GM12878 (cell line): ENCODE results near the gene NANOG.

Experiments
- CBFB ChIP-seq: IDR thresholded peaks from 2 replicates; pipeline ENCODE4 v1.6.1; 2016; ENCODE audit warnings: antibody characterized with exemption, low read depth
- EP300 ChIP-seq, 2 experiments: fragments of 150-350 bp in 1 of 2; IDR thresholded peaks; 2 replicates each; pipeline ENCODE4 v1.6.1; 2011 to 2012; ENCODE audit warnings: low read depth in 2 of 2, low read length in 2 of 2, borderline replicate concordance in 1 of 2, improper control_type of control experiment in 1 of 2, inconsistent platforms in 1 of 2; ENCODE audit not compliant: control insufficient read depth in 1 of 2
- JUND ChIP-seq: IDR thresholded peaks from 2 replicates; pipeline ENCODE4 v1.6.1; 2012; ENCODE audit warnings: low read depth, mild to moderate bottlenecking, low read length, improper control_type of control experiment, moderate library complexity
- ZNF622 ChIP-seq: fragments of 450-650 bp; IDR thresholded peaks from 2 replicates; pipeline ENCODE4 v1.6.1; 2017; ENCODE audit warnings: mild to moderate bottlenecking, inconsistent platforms

GRCh38 chr12:7748852-7749251 lies 40.4 kb upstream of the NANOG start:
- no peak for TF ChIP-seq CBFB
- no peak for TF ChIP-seq EP300 (IDR thresholded peaks at IDR 0.05; ENCODE audit: borderline replicate concordance in 1 of 2, control insufficient read depth in 1 of 2, low read depth in 2 of 2, low read length in 2 of 2)
- no peak for TF ChIP-seq JUND
- TF ChIP-seq ZNF622: no peak
